NCI-H345 treated with DMSO at 0.1 percent for 48 hours (cell line): ENCODE data around the gene WDR37.
"Not testable (repeated sequence)": the region's sequence is repeated elsewhere in the genome, so short reads cannot be mapped to it uniquely, and the experiment has no call there.

Experiments used
- DNase-seq: peaks from one replicate; lab custom pipeline; 2025; ENCODE audit not compliant: unreplicated experiment; lab: John Stamatoyannopoulos, UW

WDR37 gene

GRCh38 chr10:1040133-1040532 lies 16.1 kb upstream of the WDR37 start:
- DNase-seq = no peak

DNA sequence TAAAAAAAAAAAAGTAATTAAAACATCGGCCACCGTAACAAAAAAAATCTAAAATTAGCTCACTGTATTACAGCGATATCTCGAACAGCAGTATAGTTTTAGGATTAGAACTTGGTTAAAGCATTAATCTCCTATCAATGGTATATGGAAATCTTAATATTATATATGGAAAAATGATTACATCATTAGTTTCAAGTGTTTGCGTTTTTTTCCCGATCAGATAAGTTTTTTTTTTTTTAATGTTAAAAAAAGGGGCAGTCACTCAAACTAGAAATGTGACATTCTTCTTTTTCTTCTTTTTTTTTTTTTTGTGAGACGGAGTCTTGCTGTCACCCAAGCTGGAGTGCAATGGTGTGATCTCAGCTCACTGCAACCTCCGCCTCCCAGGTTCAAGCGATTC lies 14.7 kb upstream of the WDR37 start:
- no peak for DNase-seq

DNA sequence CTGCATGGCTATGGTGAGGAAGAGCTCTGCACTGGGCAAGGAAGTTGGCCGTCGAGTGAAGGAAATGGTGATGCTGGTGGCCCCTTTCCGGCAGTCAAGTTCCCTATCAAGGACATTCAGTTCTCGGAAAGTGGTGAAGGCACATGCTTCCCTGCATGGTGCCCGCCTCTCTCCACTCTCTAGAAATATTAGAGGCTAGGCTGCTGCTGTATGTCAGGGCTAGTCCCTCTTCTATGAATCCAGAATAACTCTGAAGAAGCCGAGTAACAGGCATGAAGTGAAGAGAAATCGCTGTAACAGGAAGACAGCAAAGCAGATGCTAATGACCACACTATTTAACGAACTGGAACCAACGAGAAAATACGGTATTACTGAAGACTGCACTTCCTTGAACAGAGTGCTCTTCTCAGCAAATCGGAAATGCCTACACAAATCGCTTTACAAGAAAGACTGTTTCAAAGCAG lies 12.6 kb upstream of the WDR37 start:
- DNase-seq = no peak

- no peak for DNase-seq
Observed at GRCh38 chr10:1044146-1044545, 12.0 kb upstream of the WDR37 start.

DNA sequence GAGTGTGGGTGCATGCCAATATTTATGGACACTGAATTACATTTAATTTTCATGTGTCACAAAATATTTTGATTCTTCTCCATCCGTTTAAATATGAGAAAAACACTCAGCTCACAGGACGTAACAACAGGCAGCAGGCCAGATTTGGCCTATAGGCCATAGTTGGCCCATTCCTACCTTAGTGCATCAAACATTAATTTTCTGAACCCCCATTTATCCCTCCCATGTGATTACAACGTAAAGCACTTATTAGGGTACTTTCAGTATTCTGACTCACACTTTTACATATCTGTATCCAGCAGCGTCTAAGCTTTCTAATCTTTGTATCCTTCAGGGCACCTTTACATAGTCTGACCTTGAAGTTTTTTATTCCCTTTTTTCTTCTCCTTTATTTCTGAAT lies 11.2 kb upstream of the WDR37 start:
- no peak for DNase-seq

- DNase-seq = no peak
Observed at GRCh38 chr10:1045415-1045814, 10.8 kb upstream of the WDR37 start.

- no peak for DNase-seq
Observed at GRCh38 chr10:1047937-1048336, 8.2 kb upstream of the WDR37 start.

DNA sequence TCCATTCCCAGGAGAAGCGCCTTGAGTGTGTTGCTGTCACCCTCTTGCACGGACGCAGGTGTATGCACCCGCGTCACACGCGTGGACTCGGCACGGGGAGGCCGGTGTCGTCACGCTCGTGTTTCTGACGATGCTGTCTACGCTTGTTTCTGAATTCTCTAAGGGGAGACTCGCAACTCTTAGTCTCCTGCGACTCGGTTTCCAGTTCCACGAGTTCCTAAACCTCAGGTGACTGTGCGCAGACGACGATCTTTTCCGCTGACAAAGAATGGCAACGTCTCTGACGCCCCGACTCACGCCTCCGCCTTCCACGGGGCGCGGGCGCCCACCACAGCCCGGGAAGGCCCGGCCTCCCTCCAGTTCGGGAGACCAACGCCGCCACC lies 7.8 kb upstream of the WDR37 start:
- DNase-seq = no peak

DNA sequence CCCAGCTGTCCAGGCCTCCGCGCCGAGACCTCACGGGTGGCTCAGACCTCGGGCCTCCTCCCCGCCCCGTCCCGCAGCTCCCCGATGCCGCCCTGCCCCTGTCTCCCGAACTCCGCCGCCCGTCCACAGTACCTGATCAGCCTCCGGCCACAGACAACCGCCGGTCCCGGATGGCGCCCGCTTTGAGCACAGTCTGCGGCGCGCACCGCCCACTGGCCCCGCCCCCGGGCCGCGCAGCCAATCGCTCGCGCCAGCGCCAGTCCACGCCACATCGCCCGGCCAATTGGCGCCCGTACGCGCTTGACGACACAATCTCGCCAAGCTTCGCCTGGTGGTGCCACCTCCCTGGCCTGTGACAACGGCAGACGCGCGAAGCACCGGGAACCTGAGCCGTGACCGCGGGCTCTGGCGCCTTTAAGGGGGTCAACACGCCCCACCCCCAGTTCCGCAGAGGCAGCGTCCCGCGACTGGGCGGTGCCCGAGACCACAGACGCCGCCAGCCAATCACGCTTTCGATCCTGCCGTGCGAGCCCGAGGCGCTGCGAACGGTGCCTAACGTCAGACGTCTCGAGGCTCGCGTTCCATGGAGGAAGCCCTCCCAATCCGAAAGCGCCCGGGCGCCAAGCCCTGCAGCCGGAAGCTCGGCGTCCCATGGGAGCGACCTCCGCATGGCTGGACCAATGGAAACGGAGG lies 7.3 kb upstream of the WDR37 start, which contains the start of gene IDI1:
IDI1 (minus strand) TSS at position 388 of the 693 bp plus-strand sequence; CDS start at position 272, 116 bp downstream.
- peak; percentile 99 for DNase-seq

GRCh38 chr10:1049425-1049958 lies 6.7 kb upstream of the WDR37 start:
- no peak for DNase-seq

GRCh38 chr10:1050145-1050544 lies 6.0 kb upstream of the WDR37 start:
- DNase-seq = no peak

DNA sequence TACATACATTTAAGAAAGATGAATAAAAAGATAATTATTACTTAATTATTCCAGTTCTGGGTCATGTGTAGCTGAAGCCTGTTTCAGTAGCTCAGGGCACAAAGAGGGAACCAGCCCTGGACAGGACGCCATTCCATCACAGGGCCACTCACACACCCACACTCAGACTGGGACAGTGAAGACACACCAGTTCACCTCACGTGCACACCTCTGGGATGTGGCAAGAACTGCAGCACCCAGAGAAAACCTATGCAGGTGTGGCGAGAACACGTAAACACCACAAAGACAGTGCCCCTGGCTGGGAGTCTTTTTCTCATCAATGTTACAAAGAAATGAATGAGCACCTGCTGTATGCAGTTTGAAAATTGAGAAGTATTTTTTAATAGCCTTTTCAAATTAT lies 5.6 kb upstream of the WDR37 start:
- DNase-seq = no peak

DNA sequence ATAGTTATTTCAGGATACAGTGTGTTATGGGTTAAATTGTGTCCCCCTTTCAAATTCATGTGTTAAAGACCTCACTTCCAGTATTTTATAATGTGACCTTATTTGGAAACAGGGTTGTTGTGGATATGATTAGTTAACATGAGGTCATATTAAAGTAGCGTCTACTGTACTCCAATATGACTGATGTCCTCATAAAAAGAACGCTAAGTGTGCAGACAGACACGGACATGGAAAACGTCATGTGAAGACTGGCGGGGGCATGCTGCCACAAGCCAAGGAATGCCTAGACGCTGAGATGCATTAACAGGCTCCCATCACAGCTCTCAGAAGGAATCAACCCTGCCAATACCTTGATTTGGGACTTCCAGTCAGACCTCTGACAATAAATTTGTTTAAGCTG lies 1.5 kb upstream of the WDR37 start:
- no peak for DNase-seq

GRCh38 chr10:1057106-1057657 lies 997 bp downstream of the WDR37 start:
- no peak for DNase-seq

GRCh38 chr10:1058017-1058416 lies 1.8 kb downstream of the WDR37 start:
- no peak for DNase-seq

DNA sequence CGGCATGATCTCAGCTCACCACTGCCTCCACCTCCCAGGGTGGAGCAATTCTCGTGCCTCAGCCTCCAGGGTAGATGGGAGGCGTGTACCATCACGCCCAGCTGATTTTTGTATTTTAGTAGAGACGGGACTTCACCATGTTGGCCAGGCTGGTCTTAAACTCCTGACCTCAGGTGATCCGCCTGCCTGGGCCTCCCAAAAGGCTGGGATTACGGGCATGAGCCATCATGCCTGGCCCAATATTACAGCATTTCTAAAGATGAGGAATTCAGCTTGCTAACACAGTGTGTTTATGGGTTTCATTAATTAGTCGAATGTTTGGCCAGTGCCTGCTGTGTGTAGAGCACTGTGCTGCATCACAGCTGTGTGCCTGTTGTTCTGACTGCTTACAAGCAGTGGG lies 3.7 kb downstream of the WDR37 start:
- DNase-seq = no peak

- DNase-seq = no peak
Observed at GRCh38 chr10:1061930-1062774, 6.0 kb downstream of the WDR37 start.

DNA sequence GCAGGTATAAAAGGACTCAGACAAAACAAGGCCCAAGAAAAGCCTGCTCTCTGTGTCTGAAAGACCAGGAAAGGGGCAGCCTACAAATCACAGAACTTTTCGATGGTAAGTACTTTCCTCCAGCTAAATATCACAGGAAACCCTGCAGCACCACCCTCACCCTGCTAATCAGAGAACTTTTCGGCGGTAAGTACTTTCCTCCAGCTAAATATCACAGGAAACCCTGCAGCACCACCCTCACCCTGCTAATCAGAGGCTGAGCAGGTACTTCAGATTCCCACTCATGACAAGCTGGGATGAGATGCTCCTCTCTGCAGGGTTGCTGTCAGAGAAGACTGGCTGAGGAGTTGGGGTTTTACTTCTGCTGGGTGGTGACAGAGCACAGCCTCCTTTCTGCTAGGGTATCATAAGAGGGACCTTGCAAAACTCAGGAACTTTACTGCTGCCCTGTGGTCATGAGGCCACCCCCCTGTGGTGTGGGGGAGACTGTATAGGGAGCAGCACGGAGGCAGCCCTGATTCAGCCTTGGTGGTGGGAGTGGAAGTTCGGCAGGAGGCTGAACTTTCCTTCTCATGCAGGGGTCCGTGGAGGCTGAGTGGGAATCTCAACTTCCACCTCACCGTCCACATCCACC lies 7.2 kb downstream of the WDR37 start:
- DNase-seq = no peak

GRCh38 chr10:1064964-1065247 lies 8.7 kb downstream of the WDR37 start:
- no peak for DNase-seq

- not testable (repeated sequence) for DNase-seq
Observed at GRCh38 chr10:1066734-1067133, 10.5 kb downstream of the WDR37 start.
